Erythroblast (primary cell): ENCODE measurements around the gene MARCHF2.

Experiments
- DNase-seq, 2 experiments: peaks; one replicate each; lab custom pipeline; 2025; lab: John Stamatoyannopoulos, UW
- GATA1 ChIP-seq: IDR thresholded peaks from 2 replicates; pipeline ENCODE4 v1.6.1; 2011; ENCODE audit warnings: low read depth, mild to moderate bottlenecking, control low read depth, low read length, moderate library complexity
- POLR2A ChIP-seq: IDR thresholded peaks from 2 replicates; pipeline ENCODE4 v1.6.1; 2011; ENCODE audit warnings: mild to moderate bottlenecking, low read length

MARCHF2 gene

DNA sequence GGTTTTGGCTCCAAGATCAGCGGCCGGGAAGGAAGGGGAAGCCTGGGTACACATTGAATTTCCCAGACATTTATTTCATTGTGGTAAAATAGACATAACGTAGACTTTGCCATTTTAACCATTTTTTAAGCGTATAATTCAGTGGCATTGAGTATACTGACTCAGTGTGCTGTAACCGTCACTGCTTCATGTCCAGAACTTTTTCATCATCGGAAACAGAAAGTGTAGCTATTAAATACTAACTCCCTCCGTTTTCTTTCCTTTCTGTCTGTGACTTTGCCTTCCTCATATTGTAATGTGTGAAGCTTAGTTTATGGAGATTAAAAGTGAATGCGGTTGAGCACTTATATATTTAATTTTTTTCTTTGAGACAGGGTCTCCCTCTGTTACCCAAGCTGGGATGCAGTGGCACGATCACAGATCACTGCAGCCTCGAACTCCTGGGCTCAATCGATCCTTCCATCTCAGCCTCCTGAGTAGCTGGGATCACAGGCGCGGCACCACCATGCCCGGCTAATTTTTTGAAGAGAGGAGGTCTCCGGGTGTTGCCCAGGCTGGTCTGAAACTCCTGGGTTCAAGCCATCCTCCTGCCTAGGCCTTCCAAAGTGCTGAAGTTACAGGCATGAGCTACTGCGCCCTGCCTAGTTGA lies 33.1 kb downstream of the MARCHF2 start:
- TF ChIP-seq POLR2A = no peak
- TF ChIP-seq GATA1 = no peak
- DNase-seq = peak in 1 of 2 experiments; percentile 59

GRCh38 chr19:8449830-8450229 lies 36.7 kb downstream of the MARCHF2 start:
- TF ChIP-seq GATA1 (no peak), POLR2A (no peak)
- no peak for DNase-seq

GRCh38 chr19:8451377-8451776 lies 38.3 kb downstream of the MARCHF2 start:
- TF ChIP-seq POLR2A (no peak), GATA1 (no peak)
- DNase-seq = no peak

DNA sequence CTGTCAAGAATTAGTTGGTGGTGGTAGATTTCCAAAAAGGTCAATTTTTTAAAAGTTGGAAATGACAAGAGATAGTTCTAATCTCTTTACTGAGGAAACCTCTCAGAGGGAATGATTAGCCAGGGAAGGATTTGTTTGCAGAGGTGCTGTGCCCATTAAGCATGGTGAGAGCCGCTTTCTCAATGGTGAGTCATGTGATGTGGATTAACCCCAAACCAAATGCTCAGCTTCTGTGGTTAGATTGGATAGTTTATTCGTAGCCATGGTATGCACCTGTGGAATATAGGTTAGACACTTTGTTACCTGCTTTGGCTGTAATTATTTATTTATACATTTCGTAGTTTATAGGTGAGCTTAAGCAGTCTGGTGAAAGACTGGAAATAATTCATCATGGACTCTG lies 38.8 kb downstream of the MARCHF2 start:
- DNase-seq = no peak
- TF ChIP-seq GATA1 (no peak), POLR2A (no peak)

DNA sequence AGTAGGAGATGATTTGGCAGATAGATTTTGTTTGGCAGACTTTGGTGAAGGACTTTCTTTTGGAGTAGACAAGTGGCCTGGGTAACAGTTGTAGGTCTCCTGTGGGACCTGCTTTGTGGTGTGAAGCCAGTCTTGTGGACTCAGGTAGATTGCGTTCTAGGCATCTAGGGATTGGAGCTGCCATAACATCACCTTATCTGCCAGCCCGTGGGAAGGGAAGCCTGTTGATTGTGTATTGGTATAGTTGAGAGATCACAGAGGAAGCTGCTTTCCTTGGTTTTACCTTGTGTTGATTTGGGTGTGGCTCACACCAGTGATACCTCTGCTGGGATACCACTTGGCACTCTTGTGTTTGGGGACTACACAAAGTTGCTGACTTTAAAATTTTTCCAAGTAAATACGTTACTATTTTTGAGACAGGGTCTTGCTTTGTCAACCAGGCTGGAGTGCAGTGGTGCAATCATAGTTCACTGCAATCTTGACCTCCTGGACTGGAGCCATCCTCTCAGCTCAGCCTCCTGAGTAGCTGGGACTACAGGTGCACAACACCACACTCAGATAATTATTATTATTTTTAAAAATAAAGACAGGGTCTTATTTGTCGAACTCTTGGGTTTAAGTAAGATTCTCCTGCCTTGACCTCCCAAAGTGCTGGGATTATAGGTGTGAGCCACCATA lies 39.5 kb downstream of the MARCHF2 start:
- TF ChIP-seq POLR2A = no peak
- TF ChIP-seq GATA1 = no peak
- DNase-seq = no peak

DNA sequence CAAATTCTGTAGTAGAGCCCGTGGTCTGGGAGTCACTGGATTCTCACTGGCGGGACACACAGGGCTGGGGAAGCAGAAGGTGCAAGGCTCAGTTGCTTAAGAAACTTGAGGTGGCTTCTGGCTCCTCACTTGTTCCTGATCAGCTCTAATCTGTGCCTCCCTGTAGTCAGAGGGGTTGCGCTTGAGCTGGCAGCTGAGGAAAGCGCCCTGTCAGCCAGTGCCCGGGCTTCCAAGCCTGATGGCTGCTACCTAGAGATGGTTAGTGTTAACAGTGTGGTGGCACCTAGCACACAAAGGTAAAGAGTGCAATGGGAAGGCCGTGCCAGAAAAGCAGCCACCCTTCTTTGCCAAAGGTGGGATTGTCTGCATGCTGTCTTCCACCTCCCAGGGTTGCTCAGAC lies 40.5 kb downstream of the MARCHF2 start:
- no peak for DNase-seq
- TF ChIP-seq GATA1 (no peak), POLR2A (no peak)

- TF ChIP-seq GATA1 = no peak
- TF ChIP-seq POLR2A = no peak
- no peak for DNase-seq
These were observed 41.1 kb downstream of the MARCHF2 start for GRCh38 chr19:8454218-8454617.

DNA sequence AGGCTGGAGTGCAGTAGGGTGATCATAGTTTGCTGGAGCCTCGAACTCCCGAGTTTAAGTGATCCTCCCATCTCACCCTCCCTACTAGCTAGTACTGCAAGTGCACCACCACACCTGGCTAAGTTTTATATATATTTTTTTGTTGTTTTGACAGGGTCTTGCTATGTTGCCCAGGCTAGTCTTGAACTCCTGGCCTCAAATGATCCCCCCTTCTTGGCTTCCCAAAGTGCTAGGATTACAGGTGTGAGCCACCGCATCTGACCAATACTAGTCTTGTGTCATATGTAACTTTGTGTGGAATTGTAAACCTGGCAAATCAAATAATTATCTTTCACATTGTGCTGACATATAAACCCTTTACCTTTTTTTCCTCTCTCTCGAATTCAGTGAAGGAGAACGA lies 41.9 kb downstream of the MARCHF2 start:
- no peak for DNase-seq
- no peak for TF ChIP-seq POLR2A
- no peak for TF ChIP-seq GATA1

GRCh38 chr19:8456064-8456463 lies 43.0 kb downstream of the MARCHF2 start:
- DNase-seq = peak in 1 of 2 experiments; percentile 36
- TF ChIP-seq POLR2A = no peak
- no peak for TF ChIP-seq GATA1

GRCh38 chr19:8457209-8457608 lies 44.1 kb downstream of the MARCHF2 start:
- TF ChIP-seq POLR2A = no peak
- TF ChIP-seq GATA1 = no peak

DNA sequence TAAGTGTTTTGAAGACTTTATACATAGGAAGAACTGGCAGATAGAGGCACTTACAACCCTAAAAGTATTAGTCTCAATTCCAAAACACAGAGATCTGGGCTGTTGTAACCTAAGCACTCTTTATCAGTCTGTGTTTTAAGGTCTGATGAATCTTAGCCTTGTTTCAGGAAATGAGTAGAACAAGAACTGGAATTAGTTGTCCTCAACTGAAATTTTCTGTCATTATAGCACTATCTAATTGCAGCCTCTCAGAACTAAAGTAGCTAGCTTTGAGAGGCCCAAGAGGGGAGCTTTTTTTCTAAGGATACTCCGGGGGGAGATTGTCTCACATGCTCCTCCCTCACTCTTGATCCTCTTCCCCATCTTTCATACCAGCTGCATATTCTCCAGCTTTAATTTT lies 44.7 kb downstream of the MARCHF2 start:
- no peak for DNase-seq
- TF ChIP-seq GATA1 (no peak), POLR2A (no peak)

More at GRCh38 chr19:8457209-8457608, 44.1 kb downstream of the MARCHF2 start:
- no peak for DNase-seq

- TF ChIP-seq GATA1 (no peak), POLR2A (no peak)
- no peak for DNase-seq
These were observed 45.3 kb downstream of the MARCHF2 start for GRCh38 chr19:8458380-8458779.

DNA sequence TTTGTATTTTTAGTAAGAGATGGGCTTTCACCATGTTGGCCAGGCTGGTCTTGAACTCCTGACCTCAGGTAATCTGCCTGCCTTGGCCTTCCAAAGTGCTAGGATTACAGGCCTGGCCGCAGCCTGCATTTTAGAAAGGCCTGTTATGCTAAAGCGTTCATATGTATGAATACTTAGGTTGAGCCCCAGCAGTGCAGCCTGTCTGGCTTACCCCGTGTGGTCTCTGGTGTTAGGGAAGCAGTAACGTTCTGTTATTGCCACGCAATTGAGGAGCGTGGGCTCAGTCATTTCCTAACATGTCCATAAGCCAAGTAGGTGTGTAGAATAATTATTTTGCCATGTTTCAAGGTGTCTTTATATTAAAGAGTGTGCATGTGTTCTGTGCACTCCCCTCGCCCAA lies 46.0 kb downstream of the MARCHF2 start:
- DNase-seq = no peak
- no peak for TF ChIP-seq POLR2A
- TF ChIP-seq GATA1 = no peak

- no peak for TF ChIP-seq POLR2A
- TF ChIP-seq GATA1 = no peak
- no peak for DNase-seq
These were observed 46.6 kb downstream of the MARCHF2 start for GRCh38 chr19:8459520-8460270.
